H9 (cell line): ENCODE results near the gene PLCL1. TPM values are rescaled to one million over a fixed set of nuclear protein-coding genes. Genes with fewer than 3 reads are reported as not detected.

Experiments
- DNase-seq: peaks from one replicate; pipeline ENCODE4 v3.0.0-alpha.2; 2017
- H2AFZ ChIP-seq: one replicate; pipeline ENCODE4 v1.6.1; 2013; ENCODE audit warnings: mild to moderate bottlenecking, low read length, control low read depth, moderate library complexity
- H2AK5ac ChIP-seq: 2 replicates; pipeline ENCODE4 v1.6.1; 2013; ENCODE audit warnings: low read length, control low read depth, mixed read lengths; ENCODE audit not compliant: insufficient read length
- H2BK120ac ChIP-seq: one replicate; pipeline ENCODE4 v1.6.1; 2013; ENCODE audit warnings: low read depth, mild to moderate bottlenecking, low read length, control low read depth, inconsistent platforms; ENCODE audit not compliant: poor library complexity, severe bottlenecking
- H2BK12ac ChIP-seq: 2 replicates; pipeline ENCODE4 v1.6.1; 2013; ENCODE audit warnings: low read length, control low read depth, mixed read lengths, low read depth; ENCODE audit not compliant: insufficient read length
- H2BK15ac ChIP-seq: 2 replicates; pipeline ENCODE4 v1.6.1; 2013; ENCODE audit warnings: low read depth, low read length, control low read depth
- H2BK20ac ChIP-seq: one replicate; pipeline ENCODE4 v1.6.1; 2013; ENCODE audit warnings: low read depth, mild to moderate bottlenecking, low read length, control low read depth, inconsistent platforms; ENCODE audit not compliant: poor library complexity, severe bottlenecking
- H2BK5ac ChIP-seq: 2 replicates; pipeline ENCODE4 v1.6.1; 2013; ENCODE audit warnings: low read length, control low read depth, mixed read lengths; ENCODE audit not compliant: insufficient read length
- H3K14ac ChIP-seq: 2 replicates; pipeline ENCODE4 v1.6.1; 2013; ENCODE audit warnings: low read length, control low read depth; ENCODE audit not compliant: insufficient read depth
- H3K18ac ChIP-seq: 2 replicates; pipeline ENCODE4 v1.6.1; 2013; ENCODE audit warnings: low read depth, mild to moderate bottlenecking, mixed read lengths, low read length, control low read depth; ENCODE audit not compliant: insufficient read length
- H3K23ac ChIP-seq: 2 replicates; pipeline ENCODE4 v1.6.1; 2013; ENCODE audit warnings: low read length, control low read depth, mixed read lengths, low read depth; ENCODE audit not compliant: insufficient read length
- H3K23me2 ChIP-seq: 2 replicates; pipeline ENCODE4 v1.6.1; 2013; ENCODE audit warnings: low read depth, mild to moderate bottlenecking, mixed read lengths, low read length, control low read depth; ENCODE audit not compliant: insufficient read length, poor library complexity, severe bottlenecking
- H3K27ac ChIP-seq: 2 replicates; pipeline ENCODE4 v1.5.1; 2013; ENCODE audit warnings: low read length, control low read depth, mixed read lengths, low read depth; ENCODE audit not compliant: insufficient read length
- H3K27me3 ChIP-seq: 2 replicates; pipeline ENCODE4 v1.6.1; 2013; ENCODE audit warnings: low read length, control low read depth, inconsistent platforms; ENCODE audit not compliant: insufficient read depth
- H3K4ac ChIP-seq: 2 replicates; pipeline ENCODE4 v1.6.1; 2013; ENCODE audit warnings: low read depth, mild to moderate bottlenecking, control low read depth, inconsistent platforms, low read length, moderate library complexity
- H3K4me1 ChIP-seq: 2 replicates; pipeline ENCODE4 v1.6.1; 2013; ENCODE audit warnings: low read length, control low read depth, inconsistent platforms; ENCODE audit not compliant: insufficient read depth
- H3K4me2 ChIP-seq: 2 replicates; pipeline ENCODE4 v1.6.1; 2013; ENCODE audit warnings: low read length, control low read depth, mixed read lengths; ENCODE audit not compliant: insufficient read length, insufficient read depth
- H3K56ac ChIP-seq: 2 replicates; pipeline ENCODE4 v1.6.1; 2013; ENCODE audit warnings: low read depth, mild to moderate bottlenecking, mixed read lengths, low read length, control low read depth; ENCODE audit not compliant: insufficient read length
- H3K79me1 ChIP-seq: 2 replicates; pipeline ENCODE4 v1.6.1; 2013; ENCODE audit warnings: low read depth, mild to moderate bottlenecking, moderate library complexity, low read length, control low read depth, inconsistent platforms; ENCODE audit not compliant: insufficient read depth, poor library complexity, severe bottlenecking
- H3K79me2 ChIP-seq: 2 replicates; pipeline ENCODE4 v1.6.1; 2013; ENCODE audit warnings: low read length, control low read depth, inconsistent platforms; ENCODE audit not compliant: insufficient read depth
- H3K9ac ChIP-seq: 2 replicates; pipeline ENCODE4 v1.6.1; 2013; ENCODE audit warnings: low read length, control low read depth, mixed read lengths; ENCODE audit not compliant: insufficient read length; ENCODE audit errors: extremely low read depth
- H3K9me3 ChIP-seq: one replicate; pipeline ENCODE4 v1.6.1; 2013; ENCODE audit warnings: low read depth, low read length, inconsistent platforms; ENCODE audit not compliant: control insufficient read depth
- H3T11ph ChIP-seq: one replicate; pipeline ENCODE4 v1.6.1; 2013; ENCODE audit warnings: mild to moderate bottlenecking, low read length, control low read depth, inconsistent platforms
- H4K20me1 ChIP-seq: one replicate; pipeline ENCODE4 v1.6.1; 2013; ENCODE audit not compliant: control insufficient read depth, insufficient read length, insufficient read depth
- H4K5ac ChIP-seq: 2 replicates; pipeline ENCODE4 v1.6.1; 2013; ENCODE audit warnings: low read depth, mild to moderate bottlenecking, mixed read lengths, low read length, control low read depth; ENCODE audit not compliant: insufficient read length
- H4K8ac ChIP-seq: replicated peaks from 2 replicates; pipeline ENCODE4 v1.6.1; 2013; ENCODE audit warnings: low read length, control low read depth, mixed read lengths, low read depth; ENCODE audit not compliant: insufficient read length
- H4K91ac ChIP-seq: 2 replicates; pipeline ENCODE4 v1.6.1; 2013; ENCODE audit warnings: low read depth, mild to moderate bottlenecking, moderate library complexity, mixed read lengths, low read length, control low read depth; ENCODE audit not compliant: insufficient read length
- H3K27ac Mint-ChIP-seq, 3 experiments: 2 replicates in 2 of 3; 3 replicates in 1 of 3; pipeline ENCODE4 v1.8.0; 2020 to 2021; ENCODE audit warnings: mixed read lengths in 3 of 3, mild to moderate bottlenecking in 1 of 3, moderate library complexity in 1 of 3
- H3K27me3 Mint-ChIP-seq: 2 replicates; pipeline ENCODE4 v1.8.0; 2021; ENCODE audit warnings: low read depth, mild to moderate bottlenecking, moderate library complexity, mixed read lengths
- H3K36me3 Mint-ChIP-seq, 3 experiments: 2 replicates in 2 of 3; 3 replicates in 1 of 3; pipeline ENCODE4 v1.8.0; 2020 to 2021; ENCODE audit warnings: low read depth in 3 of 3, mixed read lengths in 3 of 3; ENCODE audit not compliant: insufficient read depth in 1 of 3
- H3K4me1 Mint-ChIP-seq, 2 experiments: 2 replicates each; pipeline ENCODE4 v1.8.0; 2020; ENCODE audit warnings: mixed read lengths in 2 of 2
- H3K4me3 Mint-ChIP-seq, 2 experiments: 2 replicates in 1 of 2; 3 replicates in 1 of 2; pipeline ENCODE4 v1.8.0; 2020 to 2021; ENCODE audit warnings: mild to moderate bottlenecking in 2 of 2, mixed read lengths in 2 of 2, moderate library complexity in 1 of 2
- H3K9me3 Mint-ChIP-seq, 2 experiments: 2 replicates in 1 of 2; 3 replicates in 1 of 2; pipeline ENCODE4 v1.8.0; 2020; ENCODE audit warnings: mild to moderate bottlenecking in 2 of 2, mixed read lengths in 2 of 2, moderate library complexity in 1 of 2
- CTCF ChIP-seq: fragments of 200-600 bp; sonication (generic); conservative IDR thresholded peaks from 3 replicates; pipeline ENCODE4 v1.8.0; 2021; ENCODE audit warnings: antibody characterized with exemption, mild to moderate bottlenecking
- WGBS: extraction: QIAGEN DNeasy Blood & Tissue Kit; methylation state at CpG from one replicate; pipeline ENCODE4 v1.1.7; 2013; ENCODE audit warnings: missing lambda C conversion rate, low lambda C conversion rate, mixed read lengths; ENCODE audit not compliant: insufficient read length; ENCODE audit errors: extremely low coverage; 5-methylcytosine and 5-hydroxymethylcytosine counted together
- total RNA-seq: library from RNA; stranded (reverse); gene quantifications from 2 replicates; pipeline ENCODE4 v1.2.1, GENCODE V29; 2021

PLCL1 gene
- total RNA-seq, 1 experiment from 2014 or later: 0.04 TPM

- no peak overlapping the region for H2AFZ ChIP-seq
- no peaks in the 10 kb centered on the region for H3K27me3 ChIP-seq
- no peak overlapping the region for H3K9ac ChIP-seq
- H2BK15ac ChIP-seq: no peak overlapping the region
- no CpG with 5 or more reads among the region's 7 CpGs for WGBS
- H3K4ac ChIP-seq: no peak overlapping the region
- no peak overlapping the region for H3K14ac ChIP-seq
- no peak overlapping the region for H2BK12ac ChIP-seq
- Mint-ChIP-seq H3K36me3 (no peaks in the 10 kb centered on the region), H3K27me3 (no peaks in the 10 kb centered on the region; the same call in 1 of the 2 replicates), H3K4me1 (no peaks in the 10 kb centered on the region), H3K9me3 (no peaks in the 10 kb centered on the region; a peak in 1 of 5 replicates), H3K4me3 (no peak overlapping the region), H3K27ac (no peak overlapping the region)
- H3K79me1 ChIP-seq: no peaks in the 10 kb centered on the region
- H2AK5ac ChIP-seq: no peak overlapping the region
- no peak overlapping the region for H3K23ac ChIP-seq
- no peak overlapping the region for H3K18ac ChIP-seq
- no peaks in the 10 kb centered on the region for H3K23me2 ChIP-seq
- DNase-seq: no peak
- no peak overlapping the region for H2BK20ac ChIP-seq
- no peak overlapping the region for H3T11ph ChIP-seq
- H3K4me1 ChIP-seq: no peaks in the 10 kb centered on the region
- no peak overlapping the region for H4K91ac ChIP-seq
- no peak for TF ChIP-seq CTCF
- H3K9me3 ChIP-seq: no peaks in the 10 kb centered on the region
- no peaks in the 10 kb centered on the region for H3K79me2 ChIP-seq
- H2BK5ac ChIP-seq: no peak overlapping the region
- H3K4me2 ChIP-seq: no peak overlapping the region
- no peak overlapping the region for H3K56ac ChIP-seq
- no peak overlapping the region for H2BK120ac ChIP-seq
- no peak overlapping the region for H4K5ac ChIP-seq
- H4K8ac ChIP-seq: no peak overlapping the region
- H4K20me1 ChIP-seq: no peaks in the 10 kb centered on the region
- H3K27ac ChIP-seq: no peak overlapping the region
These were observed 192.7 kb downstream of the PLCL1 start for GRCh38 chr2:197997083-197997541.
